Ovary (tissue), 9 donors: ENCODE results near the gene GABBR1. TPM values are rescaled to one million over a fixed set of nuclear protein-coding genes. Genes with fewer than 3 reads are reported as not detected.

Experiments used
- DNase-seq, 5 donors: peaks; one replicate each; pipeline ENCODE4 v3.0.0-alpha.2; 2019 to 2020
- H3K27ac ChIP-seq, 2 donors: fragments of 200-600 bp; one replicate each; pipeline versions ENCODE4 v1.5.1 to v1.8.0; 2019 to 2022
- H3K27me3 ChIP-seq: fragments of 200-600 bp; one replicate; pipeline ENCODE4 v1.8.0; 2022
- H3K36me3 ChIP-seq: fragments of 200-600 bp; sonication (generic); one replicate; pipeline ENCODE4 v1.5.1; 2019
- H3K4me1 ChIP-seq: one replicate; pipeline ENCODE4 v1.8.1; 2013; ENCODE audit warnings: mild to moderate bottlenecking, moderate library complexity; ENCODE audit not compliant: insufficient read depth
- H3K4me3 ChIP-seq: fragments of 200-600 bp; sonication (generic); one replicate; pipeline ENCODE4 v1.5.1; 2017
- H3K9me3 ChIP-seq, 2 donors: fragments of 200-600 bp in 1 of 2; sonication (generic) in 1 of 2; one replicate each; pipeline versions ENCODE4 v1.5.1 to v1.8.1; 2013 to 2019; ENCODE audit warnings: mild to moderate bottlenecking in 1 of 2, moderate library complexity in 1 of 2
- CTCF ChIP-seq, 3 donors: fragments of 450-650 bp in 2 of 3; fragments of 200-600 bp in 1 of 3; IDR thresholded peaks; one replicate each; pipeline versions ENCODE4 v1.5.1 to v1.8.0; 2016 to 2022; ENCODE audit warnings: antibody characterized with exemption in 3 of 3, mild to moderate bottlenecking in 1 of 3
- EP300 ChIP-seq: sonication (generic); formaldehyde crosslinking; IDR thresholded peaks from one replicate; pipeline ENCODE4 v1.6.1; 2017; ENCODE audit warnings: antibody characterized with exemption
- POLR2A ChIP-seq: fragments of 450-650 bp; IDR thresholded peaks from one replicate; pipeline ENCODE4 v1.6.1; 2017; ENCODE audit warnings: antibody characterized with exemption, mild to moderate bottlenecking, moderate library complexity
- WGBS, 3 donors: extraction: QIAGEN DNeasy Blood & Tissue Kit in 1 of 3; methylation state at CpG; one replicate each; pipeline versions ENCODE4 v1.1.5 to v1.1.7; 2013 to 2017; 5-methylcytosine and 5-hydroxymethylcytosine counted together
- intact Hi-C, 4 donors: fragments of 100-400 bp; cut with DNase I; formaldehyde crosslinking; loops; one replicate each; pipeline versions ENCODE4 v1.11.0 to v1.15.1; 2022 to 2023
- polyA plus RNA-seq, 2 donors: library from polyadenylated mRNA; stranded (reverse); fragments of 200-250 nt in 1 of 2; fragments of 350-450 nt in 1 of 2; fragmentation: Illumina TruSeq in 1 of 2; extraction: RNeasy Lipid Tissue Mini Kit (QIAGEN cat#74804) in 1 of 2; gene quantifications; one replicate each; pipeline ENCODE4 v1.2.3, GENCODE V29; 2013 to 2014
- total RNA-seq, 7 donors: library from RNA; depleted of rRNA in 2 of 7; stranded (reverse); fragments of >200 nt in 2 of 7; fragmentation: NEBNext Ultra II Directional in 3 of 7; extraction: Animal tissue kit (Norgen Biotek cat#: 25700) in 3 of 7; gene quantifications; one replicate each; pipeline versions ENCODE4 v1.1.0 to v1.2.4, GENCODE V29; 2016 to 2023
- donor health status: DM: no; HTN: no; CAD: no; lungs with moderate emphysema.
- donor health status: DM: no; HTN: no; CAD: no.
- donor health status: Bipolar disorder and iron deficiency.
- donor health status: DM: yes; HTN: yes; CAD: no.
- donor health status: DM: no; HTN: no; CAD: no.
- donor health status: DM: yes; HTN: yes; CAD: no.

The GABBR1 gene
- total and polyA plus RNA-seq, 9 donors, result 23.0 to 80.0 (median 48.5) TPM

- no peaks in the 10 kb centered on the region for H3K36me3 ChIP-seq
- H3K4me3 ChIP-seq, result no peak overlapping the region
- peaks cover 3% of the 10 kb centered on the region for H3K4me1 ChIP-seq
- H3K27ac ChIP-seq, result no peak overlapping the region
- WGBS, 3 donors, result 80 to 88% (median 85%) methylated on average over 3 of the region's 3 CpGs
- intact Hi-C loops, result no loop called here
- H3K27me3 ChIP-seq, result no peaks in the 10 kb centered on the region
- DNase-seq, result no peak
- TF ChIP-seq EP300, result no peak
- TF ChIP-seq CTCF (IDR thresholded peaks at IDR 0.05), result no peak
- TF ChIP-seq POLR2A, result no peak
- H3K9me3 ChIP-seq, result no peaks in the 10 kb centered on the region
Measured at GRCh38 chr6:29624520-29624961, 8.4 kb downstream of the GABBR1 start.

- no peaks in the 10 kb centered on the region for H3K9me3 ChIP-seq
- H3K27ac ChIP-seq, result no peak overlapping the region
- no peaks in the 10 kb centered on the region for H3K36me3 ChIP-seq
- WGBS, 3 donors, result 71 to 74% (median 74%) methylated on average over 4 of the region's 4 CpGs
- no peak overlapping the region for H3K4me3 ChIP-seq
- no peaks in the 10 kb centered on the region for H3K27me3 ChIP-seq
- no peaks in the 10 kb centered on the region for H3K4me1 ChIP-seq
- intact Hi-C loops, result no loop called here
- no peak for DNase-seq
- no peak for TF ChIP-seq POLR2A
- TF ChIP-seq CTCF (IDR thresholded peaks at IDR 0.05), result no peak
- TF ChIP-seq EP300, result no peak
Measured at GRCh38 chr6:29620630-29621029, 12.4 kb downstream of the GABBR1 start.

- no peak for DNase-seq
- TF ChIP-seq POLR2A (no peak), CTCF (IDR thresholded peaks at IDR 0.05) (no peak)
- H3K27ac ChIP-seq, result no peak overlapping the region
- no peaks in the 10 kb centered on the region for H3K4me1 ChIP-seq
- H3K9me3 ChIP-seq, result no peaks in the 10 kb centered on the region
- intact Hi-C loops, result no loop called here
- no peaks in the 10 kb centered on the region for H3K27me3 ChIP-seq
- WGBS, 3 donors, result 63 to 89% (median 80%) methylated on average over 1 of the region's 1 CpG
- H3K36me3 ChIP-seq, result no peaks in the 10 kb centered on the region
- no peak overlapping the region for H3K4me3 ChIP-seq
Measured at GRCh38 chr6:29619578-29620160, 13.3 kb downstream of the GABBR1 start.

- Histone ChIP-seq H3K4me3 (no peak overlapping the region), H3K4me1 (no peaks in the 10 kb centered on the region), H3K27ac (no peak overlapping the region), H3K27me3 (no peaks in the 10 kb centered on the region), H3K36me3 (no peaks in the 10 kb centered on the region), H3K9me3 (no peaks in the 10 kb centered on the region)
- intact Hi-C loops, result no loop called here
- DNase-seq, result no peak
- WGBS, 3 donors, result 93 to 94% (median 93%) methylated on average over 8 of the region's 8 CpGs
- TF ChIP-seq CTCF (IDR thresholded peaks at IDR 0.05) (no peak), POLR2A (no peak), EP300 (no peak)
Measured at GRCh38 chr6:29617782-29618554, 15.0 kb downstream of the GABBR1 start.
